Measurements from ENCODE around the gene SIRT5.

SIRT5 gene

DNA sequence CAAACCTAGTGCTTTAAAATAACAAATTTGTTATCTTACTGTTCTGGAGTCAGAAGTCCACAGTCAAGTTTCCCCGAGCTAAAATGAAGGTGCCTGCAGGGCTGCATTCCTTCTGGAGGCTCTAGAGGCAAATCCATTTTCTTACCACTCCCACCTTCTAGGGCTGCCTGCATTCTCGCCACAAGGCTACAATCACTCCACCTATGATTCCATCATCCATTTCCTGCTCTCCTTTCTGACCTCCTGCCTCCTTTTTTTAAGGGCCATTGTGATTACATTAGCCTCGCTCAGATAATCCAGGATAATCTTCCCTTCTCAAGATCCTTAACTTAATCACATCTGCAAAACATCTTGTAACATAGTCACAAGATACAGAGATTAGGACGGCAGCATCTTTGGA is 42.4 kb upstream of the SIRT5 start:
- H3K4me3 ChIP-seq (ENCODE audit: low read length in 2 of 2) = no peak overlapping the region
- WGBS, 2 donors (ENCODE audit: extremely low coverage in 2 of 2, insufficient read length in 2 of 2, insufficient replicate concordance in 1 of 2) = no CpG with 5 or more reads among the region's 4 CpGs
- no peaks in the 10 kb centered on the region for H3K9me3 ChIP-seq (replicated peaks in 1 of 2; ENCODE audit: control insufficient read depth in 2 of 2, insufficient read depth in 1 of 2, low read depth in 1 of 2, low read length in 2 of 2)
- no peak overlapping the region for H2AK5ac ChIP-seq (ENCODE audit: low read depth, low read length)
- no peak overlapping the region for H4K8ac ChIP-seq (ENCODE audit: low read depth, low read length)
- H2BK5ac ChIP-seq (ENCODE audit: low read length) = no peak overlapping the region
- H3K4me1 ChIP-seq (ENCODE audit: control insufficient read depth in 2 of 2, insufficient read depth in 1 of 2, low read depth in 1 of 2, low read length in 2 of 2) = peaks cover 3 to 7% of the 10 kb centered on the region in 2 donors
- no peak overlapping the region for H2BK12ac ChIP-seq (ENCODE audit: low read length)
- no peak overlapping the region for H2AFZ ChIP-seq (ENCODE audit: low read length)
- no peak overlapping the region for H3K14ac ChIP-seq (ENCODE audit: low read length)
- DNase-seq (ENCODE audit: low spot score) = no peak
- no peak overlapping the region for H3K18ac ChIP-seq (ENCODE audit: low read length)
- H2BK120ac ChIP-seq (ENCODE audit: low read depth, low read length) = no peak overlapping the region
- H2BK15ac ChIP-seq (ENCODE audit: low read length) = no peak overlapping the region
- no peak overlapping the region for H3K4me2 ChIP-seq (ENCODE audit: insufficient read depth, low read length, poor library complexity, severe bottlenecking)
- no peak overlapping the region for H3K23ac ChIP-seq (ENCODE audit: low read depth, low read length, poor library complexity)
- H3K79me1 ChIP-seq (ENCODE audit: low read depth, low read length) = no peaks in the 10 kb centered on the region
- H3K36me3 ChIP-seq (replicated peaks in 1 of 2; ENCODE audit: control insufficient read depth in 2 of 2, insufficient read depth in 2 of 2, low read length in 2 of 2) = no peaks in the 10 kb centered on the region
- no peak overlapping the region for H3K4ac ChIP-seq (ENCODE audit: low read length)
- H3K27me3 ChIP-seq (ENCODE audit: control insufficient read depth in 3 of 3, insufficient read depth in 3 of 3, low read depth in 1 of 3, low read length in 3 of 3) = peaks cover 0 to 27% (median 0%) of the 10 kb centered on the region in 3 experiments
- H4K91ac ChIP-seq (ENCODE audit: low read depth, low read length, poor library complexity) = no peak overlapping the region
- H3K9ac ChIP-seq (ENCODE audit: low read depth, low read length, poor library complexity) = no peak overlapping the region
- H3K27ac ChIP-seq (replicated peaks; ENCODE audit: low read length) = no peak overlapping the region

DNA sequence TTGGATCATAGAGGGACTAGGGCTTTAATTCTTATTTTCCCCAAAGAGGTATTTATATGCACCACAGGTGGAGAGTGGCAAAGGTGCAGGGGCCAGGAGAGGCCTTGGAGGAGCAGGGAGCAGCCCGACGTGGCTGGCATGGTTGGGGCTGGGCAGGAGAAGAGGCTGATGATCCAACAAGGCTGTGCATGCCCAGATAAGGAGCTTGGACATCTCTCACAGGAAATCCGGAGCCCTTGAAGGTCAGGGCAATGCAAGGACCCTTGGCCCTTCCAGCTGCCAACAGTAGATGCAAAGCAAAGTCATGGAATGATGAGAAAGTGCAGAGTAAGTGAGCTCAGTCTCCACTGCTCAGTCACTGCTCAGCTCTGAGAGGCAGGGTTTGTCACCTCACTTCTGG is 39.9 kb upstream of the SIRT5 start:
- H3K9me3 ChIP-seq (replicated peaks in 1 of 2; ENCODE audit: control insufficient read depth in 2 of 2, insufficient read depth in 1 of 2, low read depth in 1 of 2, low read length in 2 of 2) = no peaks in the 10 kb centered on the region
- H3K79me1 ChIP-seq (ENCODE audit: low read depth, low read length) = no peaks in the 10 kb centered on the region
- peak overlapping the region; percentile 78 for H3K18ac ChIP-seq (ENCODE audit: low read length)
- no peak overlapping the region for H2BK120ac ChIP-seq (ENCODE audit: low read depth, low read length)
- no peak overlapping the region for H3K9ac ChIP-seq (ENCODE audit: low read depth, low read length, poor library complexity)
- no peak overlapping the region for H3K4me3 ChIP-seq (ENCODE audit: low read length in 2 of 2)
- no peak overlapping the region for H3K23ac ChIP-seq (ENCODE audit: low read depth, low read length, poor library complexity)
- no peak overlapping the region for H2BK12ac ChIP-seq (ENCODE audit: low read length)
- H2BK5ac ChIP-seq (ENCODE audit: low read length) = no peak overlapping the region
- no peak overlapping the region for H4K91ac ChIP-seq (ENCODE audit: low read depth, low read length, poor library complexity)
- H3K4ac ChIP-seq (ENCODE audit: low read length) = no peak overlapping the region
- H3K4me1 ChIP-seq (ENCODE audit: control insufficient read depth in 2 of 2, insufficient read depth in 1 of 2, low read depth in 1 of 2, low read length in 2 of 2) = no peaks in the 10 kb centered on the region
- no peaks in the 10 kb centered on the region for H3K36me3 ChIP-seq (replicated peaks in 1 of 2; ENCODE audit: control insufficient read depth in 2 of 2, insufficient read depth in 2 of 2, low read length in 2 of 2)
- H3K27me3 ChIP-seq (ENCODE audit: control insufficient read depth in 3 of 3, insufficient read depth in 3 of 3, low read depth in 1 of 3, low read length in 3 of 3) = peaks cover 0 to 27% (median 0%) of the 10 kb centered on the region in 3 experiments
- no peak overlapping the region for H2AFZ ChIP-seq (ENCODE audit: low read length)
- WGBS, 2 donors (ENCODE audit: extremely low coverage in 2 of 2, insufficient read length in 2 of 2, insufficient replicate concordance in 1 of 2) = no CpG with 5 or more reads among the region's 3 CpGs
- no peak overlapping the region for H4K8ac ChIP-seq (ENCODE audit: low read depth, low read length)
- no peak for DNase-seq (ENCODE audit: low spot score)
- no peak overlapping the region for H3K14ac ChIP-seq (ENCODE audit: low read length)
- H2AK5ac ChIP-seq (ENCODE audit: low read depth, low read length) = no peak overlapping the region
- H3K27ac ChIP-seq (replicated peaks; ENCODE audit: low read length) = no peak overlapping the region
- H2BK15ac ChIP-seq (ENCODE audit: low read length) = peak overlapping the region; percentile 54
- no peak overlapping the region for H3K4me2 ChIP-seq (ENCODE audit: insufficient read depth, low read length, poor library complexity, severe bottlenecking)

DNA sequence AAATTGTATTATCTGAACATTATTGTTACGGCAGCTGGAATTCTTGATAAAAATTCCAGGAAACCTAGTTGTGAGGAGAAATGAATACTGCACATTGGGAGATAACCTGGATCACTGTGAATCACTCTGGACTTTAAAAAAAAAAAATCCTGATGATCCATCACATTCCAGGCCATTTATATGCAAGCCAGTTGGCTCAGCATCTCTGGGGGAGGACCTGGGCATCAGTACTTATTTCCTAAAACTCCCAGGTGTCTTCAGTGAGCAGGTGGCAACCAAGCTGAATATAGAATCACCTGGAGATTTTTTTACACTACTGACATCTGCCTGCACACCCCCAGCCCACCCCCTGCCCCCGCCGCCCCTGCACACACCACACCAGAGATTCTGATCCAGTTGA is 39.1 kb upstream of the SIRT5 start:
- Histone ChIP-seq H4K91ac (ENCODE audit: low read depth, low read length, poor library complexity) (no peak overlapping the region), H2AFZ (ENCODE audit: low read length) (no peak overlapping the region), H3K23ac (ENCODE audit: low read depth, low read length, poor library complexity) (no peak overlapping the region), H3K9ac (ENCODE audit: low read depth, low read length, poor library complexity) (no peak overlapping the region), H3K9me3 (replicated peaks in 1 of 2; ENCODE audit: control insufficient read depth in 2 of 2, insufficient read depth in 1 of 2, low read depth in 1 of 2, low read length in 2 of 2) (no peaks in the 10 kb centered on the region), H3K27me3 (ENCODE audit: control insufficient read depth in 3 of 3, insufficient read depth in 3 of 3, low read depth in 1 of 3, low read length in 3 of 3) (peaks cover 0 to 27% (median 0%) of the 10 kb centered on the region in 3 experiments), H3K4me1 (ENCODE audit: control insufficient read depth in 2 of 2, insufficient read depth in 1 of 2, low read depth in 1 of 2, low read length in 2 of 2) (no peaks in the 10 kb centered on the region), H2BK120ac (ENCODE audit: low read depth, low read length) (no peak overlapping the region), H3K27ac (replicated peaks; ENCODE audit: low read length) (no peak overlapping the region), H2AK5ac (ENCODE audit: low read depth, low read length) (no peak overlapping the region), H3K14ac (ENCODE audit: low read length) (no peak overlapping the region), H3K4ac (ENCODE audit: low read length) (no peak overlapping the region), H4K8ac (ENCODE audit: low read depth, low read length) (no peak overlapping the region), H3K79me1 (ENCODE audit: low read depth, low read length) (no peaks in the 10 kb centered on the region), H3K4me2 (ENCODE audit: insufficient read depth, low read length, poor library complexity, severe bottlenecking) (no peak overlapping the region), H2BK5ac (ENCODE audit: low read length) (no peak overlapping the region), H2BK15ac (ENCODE audit: low read length) (no peak overlapping the region), H2BK12ac (ENCODE audit: low read length) (no peak overlapping the region), H3K36me3 (replicated peaks in 1 of 2; ENCODE audit: control insufficient read depth in 2 of 2, insufficient read depth in 2 of 2, low read length in 2 of 2) (no peaks in the 10 kb centered on the region), H3K4me3 (ENCODE audit: low read length in 2 of 2) (no peak overlapping the region), H3K18ac (ENCODE audit: low read length) (no peak overlapping the region)
- DNase-seq (ENCODE audit: low spot score) = no peak
- no CpG with 5 or more reads among the region's 3 CpGs for WGBS, 2 donors (ENCODE audit: extremely low coverage in 2 of 2, insufficient read length in 2 of 2, insufficient replicate concordance in 1 of 2)

DNA sequence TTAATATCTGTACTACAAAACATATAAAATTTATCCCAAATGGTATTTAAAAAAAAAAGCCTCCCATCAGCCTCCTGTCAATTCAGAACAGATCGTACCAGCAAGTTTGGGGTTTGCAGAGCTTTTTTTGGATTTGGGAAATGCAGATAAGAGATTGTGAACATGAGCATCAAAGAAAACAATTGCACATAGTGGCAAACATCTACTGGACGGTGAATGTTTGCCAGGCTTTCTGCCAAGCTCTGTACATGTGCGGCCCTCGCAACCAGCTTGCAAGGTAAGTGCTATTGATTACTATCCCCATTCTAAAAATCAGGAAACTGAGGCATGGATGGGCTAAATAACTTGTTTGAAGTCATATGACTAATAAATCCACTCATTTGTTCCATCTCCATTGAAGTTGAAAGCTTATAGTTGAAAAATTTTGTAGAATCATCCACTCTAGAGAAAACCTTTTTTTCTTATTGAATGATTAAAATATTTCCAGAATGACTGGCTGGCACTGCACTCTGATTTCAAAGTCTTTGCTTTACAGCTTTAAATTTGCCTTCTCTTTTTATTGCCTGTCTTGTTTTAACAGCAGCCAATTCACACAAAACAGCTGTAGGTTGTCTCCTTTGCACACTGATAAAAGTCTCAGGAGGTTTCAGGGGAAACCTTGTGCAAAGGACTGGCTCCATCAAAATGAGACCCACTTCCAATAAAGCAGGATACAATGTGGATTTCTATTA is 37.4 kb upstream of the SIRT5 start:
- Histone ChIP-seq H3K4ac (ENCODE audit: low read length) (no peak overlapping the region), H3K4me3 (ENCODE audit: low read length in 2 of 2) (no peak overlapping the region), H3K27me3 (ENCODE audit: control insufficient read depth in 3 of 3, insufficient read depth in 3 of 3, low read depth in 1 of 3, low read length in 3 of 3) (peaks cover 0 to 23% (median 0%) of the 10 kb centered on the region in 3 experiments), H3K9ac (ENCODE audit: low read depth, low read length, poor library complexity) (no peak overlapping the region), H3K18ac (ENCODE audit: low read length) (no peak overlapping the region), H4K8ac (ENCODE audit: low read depth, low read length) (no peak overlapping the region), H2AK5ac (ENCODE audit: low read depth, low read length) (no peak overlapping the region), H2BK15ac (ENCODE audit: low read length) (no peak overlapping the region), H2BK12ac (ENCODE audit: low read length) (no peak overlapping the region), H3K4me2 (ENCODE audit: insufficient read depth, low read length, poor library complexity, severe bottlenecking) (no peak overlapping the region), H3K9me3 (replicated peaks in 1 of 2; ENCODE audit: control insufficient read depth in 2 of 2, insufficient read depth in 1 of 2, low read depth in 1 of 2, low read length in 2 of 2) (no peaks in the 10 kb centered on the region), H2AFZ (ENCODE audit: low read length) (no peak overlapping the region), H3K27ac (replicated peaks; ENCODE audit: low read length) (no peak overlapping the region), H2BK120ac (ENCODE audit: low read depth, low read length) (no peak overlapping the region), H3K23ac (ENCODE audit: low read depth, low read length, poor library complexity) (no peak overlapping the region), H3K79me1 (ENCODE audit: low read depth, low read length) (no peaks in the 10 kb centered on the region), H3K36me3 (replicated peaks in 1 of 2; ENCODE audit: control insufficient read depth in 2 of 2, insufficient read depth in 2 of 2, low read length in 2 of 2) (no peaks in the 10 kb centered on the region), H4K91ac (ENCODE audit: low read depth, low read length, poor library complexity) (no peak overlapping the region), H3K4me1 (ENCODE audit: control insufficient read depth in 2 of 2, insufficient read depth in 1 of 2, low read depth in 1 of 2, low read length in 2 of 2) (no peaks in the 10 kb centered on the region), H2BK5ac (ENCODE audit: low read length) (no peak overlapping the region), H3K14ac (ENCODE audit: low read length) (no peak overlapping the region)
- no CpG with 5 or more reads among the region's 4 CpGs for WGBS, 2 donors (ENCODE audit: extremely low coverage in 2 of 2, insufficient read length in 2 of 2, insufficient replicate concordance in 1 of 2)
- no peak for DNase-seq (ENCODE audit: low spot score)
